ENCODE results near the gene F7.

DNA sequence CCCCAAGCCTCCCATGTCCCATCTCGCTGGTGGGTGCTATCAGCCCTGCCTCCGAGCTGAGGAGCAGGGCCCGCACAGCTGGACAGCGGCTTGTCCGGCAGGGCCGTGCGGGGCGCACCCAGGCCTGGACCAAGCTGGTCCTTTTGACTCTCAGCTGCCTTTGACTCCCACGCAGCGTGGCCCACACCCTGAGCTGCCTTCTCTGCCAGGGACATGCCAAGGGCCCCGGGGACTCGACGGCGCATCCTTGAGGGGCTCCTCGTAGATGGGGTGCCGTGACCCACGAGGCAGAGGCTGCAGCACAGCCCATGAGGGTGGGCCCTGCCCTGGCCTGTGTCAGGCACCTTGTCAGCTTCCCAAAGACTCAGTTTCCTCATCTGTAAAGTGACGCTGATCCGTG is 38.8 kb upstream of the F7 start:
- TF ChIP-seq, protein P1, sequence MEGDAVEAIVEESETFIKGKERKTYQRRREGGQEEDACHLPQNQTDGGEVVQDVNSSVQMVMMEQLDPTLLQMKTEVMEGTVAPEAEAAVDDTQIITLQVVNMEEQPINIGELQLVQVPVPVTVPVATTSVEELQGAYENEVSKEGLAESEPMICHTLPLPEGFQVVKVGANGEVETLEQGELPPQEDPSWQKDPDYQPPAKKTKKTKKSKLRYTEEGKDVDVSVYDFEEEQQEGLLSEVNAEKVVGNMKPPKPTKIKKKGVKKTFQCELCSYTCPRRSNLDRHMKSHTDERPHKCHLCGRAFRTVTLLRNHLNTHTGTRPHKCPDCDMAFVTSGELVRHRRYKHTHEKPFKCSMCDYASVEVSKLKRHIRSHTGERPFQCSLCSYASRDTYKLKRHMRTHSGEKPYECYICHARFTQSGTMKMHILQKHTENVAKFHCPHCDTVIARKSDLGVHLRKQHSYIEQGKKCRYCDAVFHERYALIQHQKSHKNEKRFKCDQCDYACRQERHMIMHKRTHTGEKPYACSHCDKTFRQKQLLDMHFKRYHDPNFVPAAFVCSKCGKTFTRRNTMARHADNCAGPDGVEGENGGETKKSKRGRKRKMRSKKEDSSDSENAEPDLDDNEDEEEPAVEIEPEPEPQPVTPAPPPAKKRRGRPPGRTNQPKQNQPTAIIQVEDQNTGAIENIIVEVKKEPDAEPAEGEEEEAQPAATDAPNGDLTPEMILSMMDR (IDR thresholded peaks at IDR 0.05): no peak
- no peak for TF ChIP-seq POLR2A (IDR thresholded peaks at IDR 0.05)
